Ascending aorta (tissue), 2 donors: ENCODE data around the gene DCAF16. TPM values are rescaled to one million over a fixed set of nuclear protein-coding genes. Genes with fewer than 3 reads are reported as not detected.

ENCODE experiments used
- DNase-seq, 2 donors: peaks; one replicate each; pipeline ENCODE4 v3.0.0-alpha.2; 2019; ENCODE audit warnings: low spot score in 2 of 2
- H3K27ac ChIP-seq, 2 donors: fragments of 200-600 bp; sonication (generic); one replicate each; pipeline ENCODE4 v1.5.1; 2016 to 2017; ENCODE audit warnings: mild to moderate bottlenecking in 1 of 2
- H3K27me3 ChIP-seq: fragments of 200-600 bp; sonication (generic); one replicate; pipeline ENCODE4 v1.5.1; 2017
- H3K36me3 ChIP-seq, 2 donors: fragments of 200-600 bp; sonication (generic); one replicate each; pipeline ENCODE4 v1.5.1; 2016
- H3K4me1 ChIP-seq, 2 donors: fragments of 200-600 bp; sonication (generic); one replicate each; pipeline ENCODE4 v1.5.1; 2016 to 2017; ENCODE audit warnings: mild to moderate bottlenecking in 1 of 2
- H3K4me3 ChIP-seq, 2 donors: fragments of 200-600 bp; sonication (generic); one replicate each; pipeline ENCODE4 v1.5.1; 2016 to 2017; ENCODE audit warnings: mild to moderate bottlenecking in 1 of 2
- H3K9me3 ChIP-seq, 2 donors: fragments of 200-600 bp; sonication (generic); one replicate each; pipeline ENCODE4 v1.5.1; 2016
- CTCF ChIP-seq, 3 experiments: fragments of 200-600 bp in 2 of 3; fragments of 450-650 bp in 1 of 3; sonication (generic) in 2 of 3; IDR thresholded peaks; one replicate each; pipeline ENCODE4 v1.5.1; 2016 to 2019; ENCODE audit warnings: antibody characterized with exemption in 3 of 3, mild to moderate bottlenecking in 1 of 3, moderate library complexity in 1 of 3
- intact Hi-C: fragments of 100-400 bp; cut with DNase I; formaldehyde crosslinking; loops from one replicate; pipeline ENCODE4 v1.15.1; 2023
- total RNA-seq: library from RNA; depleted of rRNA; stranded (reverse); fragments of >200 nt; gene quantifications from one replicate; pipeline ENCODE4 v1.1.0, GENCODE V29; 2016

DCAF16 gene
- total RNA-seq, 1 donor from 2014 or later, result 7.9 TPM

- no peaks in the 10 kb centered on the region for H3K4me1 ChIP-seq
- intact Hi-C loops, result no loop called here
- no peak overlapping the region for H3K27ac ChIP-seq
Observed at GRCh38 chr4:17823871-17824669, 13.5 kb upstream of the DCAF16 start.

GRCh38 chr4:17817027-17817426 lies 6.5 kb upstream of the DCAF16 start:
- H3K4me3 ChIP-seq, result no peak overlapping the region
- DNase-seq, result no peak
- H3K4me1 ChIP-seq, result no peaks in the 10 kb centered on the region
- H3K27me3 ChIP-seq, result no peaks in the 10 kb centered on the region
- H3K9me3 ChIP-seq, result no peaks in the 10 kb centered on the region
- H3K27ac ChIP-seq, result no peak overlapping the region
- no peaks in the 10 kb centered on the region for H3K36me3 ChIP-seq
- peak; percentile 17 to 55 (median 43) for TF ChIP-seq CTCF (IDR thresholded peaks at IDR 0.05)
- intact Hi-C loops, result loop anchor here (5.0 kb wide), 1 partner anchor 775 kb away; no protein-coding TSS in a partner anchor

More at GRCh38 chr4:17823871-17824669, 13.5 kb upstream of the DCAF16 start:
- Histone ChIP-seq H3K27me3 (no peaks in the 10 kb centered on the region), H3K9me3 (no peaks in the 10 kb centered on the region), H3K36me3 (no peaks in the 10 kb centered on the region), H3K4me3 (no peak overlapping the region)
- DNase-seq, result no peak
- no peak for TF ChIP-seq CTCF (IDR thresholded peaks at IDR 0.05)

- H3K4me1 ChIP-seq, result peaks cover 0 to 3% of the 10 kb centered on the region in 2 donors
- H3K36me3 ChIP-seq, result no peaks in the 10 kb centered on the region
- TF ChIP-seq CTCF (IDR thresholded peaks at IDR 0.05), result no peak
- no peak overlapping the region for H3K4me3 ChIP-seq
- no peak for DNase-seq
- no peak overlapping the region for H3K27ac ChIP-seq
- H3K27me3 ChIP-seq, result no peaks in the 10 kb centered on the region
- H3K9me3 ChIP-seq, result no peaks in the 10 kb centered on the region
- intact Hi-C loops, result loop anchor here (5.0 kb wide), 1 partner anchor 776 kb away; no protein-coding TSS in a partner anchor
Observed at GRCh38 chr4:17816142-17816541, 5.6 kb upstream of the DCAF16 start.

GRCh38 chr4:17814140-17814539 lies 3.6 kb upstream of the DCAF16 start:
- TF ChIP-seq CTCF (IDR thresholded peaks at IDR 0.05), result no peak
- peaks cover 3 to 8% of the 10 kb centered on the region in 2 donors for H3K4me1 ChIP-seq
- H3K27ac ChIP-seq, result no peak overlapping the region
- no peak for DNase-seq
- H3K4me3 ChIP-seq, result no peak overlapping the region
- no peaks in the 10 kb centered on the region for H3K36me3 ChIP-seq
- no peaks in the 10 kb centered on the region for H3K27me3 ChIP-seq
- intact Hi-C loops, result loop anchor here (5.0 kb wide), 1 partner anchor 1582 kb away; no protein-coding TSS in a partner anchor
- no peaks in the 10 kb centered on the region for H3K9me3 ChIP-seq

GRCh38 chr4:17812801-17813200 lies 2.2 kb upstream of the DCAF16 start:
- peaks cover 9 to 19% of the 10 kb centered on the region in 2 donors for H3K4me1 ChIP-seq
- H3K27me3 ChIP-seq, result no peaks in the 10 kb centered on the region
- no peak overlapping the region for H3K27ac ChIP-seq
- no peak for TF ChIP-seq CTCF (IDR thresholded peaks at IDR 0.05)
- DNase-seq, result no peak
- H3K9me3 ChIP-seq, result no peaks in the 10 kb centered on the region
- H3K4me3 ChIP-seq, result no peak overlapping the region
- H3K36me3 ChIP-seq, result no peaks in the 10 kb centered on the region
- intact Hi-C loops, result loop anchor here (5.0 kb wide), 1 partner anchor 1580 kb away; no protein-coding TSS in a partner anchor
